Stimulated activated CD4-positive, alpha-beta T cell treated with anti-CD3 and anti-CD28 coated beads, Interleukin-1b, Interleukin-23, amount 100 ng/mL, for 4 hours (primary cell): Measurements from ENCODE around the gene ENO1.
A peak's percentile ranks its signal among the peaks of the same experiment; 100 is the strongest.
"Not testable (repeated sequence)": the region's sequence is repeated elsewhere in the genome, so short reads cannot be mapped to it uniquely, and the experiment has no call there.

Experiments used
- DNase-seq, 2 donors: peaks; one replicate each; pipeline ENCODE4 v3.0.0-alpha.2; 2020; ENCODE audit warnings: low read depth in 2 of 2

The ENO1 gene

GRCh38 chr1:8896775-8897174 is 18.3 kb upstream of the ENO1 start:
- not testable (repeated sequence) for DNase-seq

- no peak for DNase-seq
Measured at GRCh38 chr1:8892026-8892425, 13.5 kb upstream of the ENO1 start.

- no peak for DNase-seq
Measured at GRCh38 chr1:8891401-8891800, 12.9 kb upstream of the ENO1 start.

GRCh38 chr1:8889925-8890785 is 11.7 kb upstream of the ENO1 start:
- DNase-seq = no peak

- no peak for DNase-seq
Measured at GRCh38 chr1:8889103-8889846, 10.8 kb upstream of the ENO1 start.

GRCh38 chr1:8886589-8886988 is 8.1 kb upstream of the ENO1 start:
- DNase-seq = no peak

GRCh38 chr1:8886031-8886524 is 7.6 kb upstream of the ENO1 start:
- not testable (repeated sequence) for DNase-seq

GRCh38 chr1:8884105-8884504 is 5.6 kb upstream of the ENO1 start:
- DNase-seq = not testable (repeated sequence)

- no peak for DNase-seq
Measured at GRCh38 chr1:8883491-8883890, 5.0 kb upstream of the ENO1 start.

- DNase-seq = no peak
Measured at GRCh38 chr1:8879922-8880676, 1.6 kb upstream of the ENO1 start.

- no peak for DNase-seq
Measured at GRCh38 chr1:8879464-8879921, 1.0 kb upstream of the ENO1 start.

- peak; percentile 98 to 100 for DNase-seq
Measured at GRCh38 chr1:8878698-8879463, 395 bp upstream of the ENO1 start.

GRCh38 chr1:8876087-8876486 is 2.4 kb downstream of the ENO1 start:
- no peak for DNase-seq

- DNase-seq = no peak
Measured at GRCh38 chr1:8875216-8875861, 3.1 kb downstream of the ENO1 start.

GRCh38 chr1:8874230-8875201 is 4.0 kb downstream of the ENO1 start:
- DNase-seq = no peak

- DNase-seq = peak; percentile 71 to 76
Measured at GRCh38 chr1:8873506-8874229, 4.8 kb downstream of the ENO1 start.

GRCh38 chr1:8873001-8873400 is 5.5 kb downstream of the ENO1 start:
- DNase-seq = no peak

- no peak for DNase-seq
Measured at GRCh38 chr1:8871965-8872399, 6.5 kb downstream of the ENO1 start.

GRCh38 chr1:8871539-8871935 is 6.9 kb downstream of the ENO1 start:
- DNase-seq = no peak
